Occipital lobe (tissue), 3 donors: Measurements from ENCODE around the gene STRC. TPM values are rescaled to one million over a fixed set of nuclear protein-coding genes. Genes with fewer than 3 reads are reported as not detected.
"Not testable (repeated sequence)": the region's sequence is repeated elsewhere in the genome, so short reads cannot be mapped to it uniquely, and the experiment has no call there.

Source experiments
- DNase-seq: peaks from one replicate; lab custom pipeline; 2025; lab: John Stamatoyannopoulos, UW
- small RNA-seq: library from RNA; depleted of rRNA; stranded (forward); fragments of <200 nt; gene quantifications from one replicate; pipeline ENCODE3, GENCODE V24; 2014
- total RNA-seq: library from RNA; depleted of rRNA; stranded (reverse); fragments of >200 nt; gene quantifications from one replicate; pipeline ENCODE4 v1.2.3, GENCODE V29; 2014

The STRC gene
- total RNA-seq, 1 donor from 2014 or later, result 0.47 TPM

DNA sequence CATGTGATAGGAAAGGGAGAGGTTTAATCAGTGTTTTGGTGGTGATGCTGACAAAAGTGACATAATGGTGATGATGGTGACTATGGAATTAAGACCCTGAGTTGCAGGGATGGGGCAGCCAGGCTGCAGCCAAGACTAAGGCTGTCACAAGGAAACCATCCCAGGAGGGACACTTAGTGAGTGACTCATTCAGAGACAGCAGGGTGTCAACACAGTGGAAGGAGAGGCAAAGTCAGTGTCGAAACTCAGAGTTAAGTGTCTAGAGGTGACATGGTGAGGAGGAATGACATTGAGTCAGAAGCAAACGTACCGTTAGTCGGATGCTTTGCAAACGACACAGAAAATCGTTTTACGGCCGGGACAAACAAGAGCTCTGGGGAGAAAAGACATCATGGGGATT is 54.8 kb downstream of the STRC start:
- not testable (repeated sequence) for DNase-seq

DNA sequence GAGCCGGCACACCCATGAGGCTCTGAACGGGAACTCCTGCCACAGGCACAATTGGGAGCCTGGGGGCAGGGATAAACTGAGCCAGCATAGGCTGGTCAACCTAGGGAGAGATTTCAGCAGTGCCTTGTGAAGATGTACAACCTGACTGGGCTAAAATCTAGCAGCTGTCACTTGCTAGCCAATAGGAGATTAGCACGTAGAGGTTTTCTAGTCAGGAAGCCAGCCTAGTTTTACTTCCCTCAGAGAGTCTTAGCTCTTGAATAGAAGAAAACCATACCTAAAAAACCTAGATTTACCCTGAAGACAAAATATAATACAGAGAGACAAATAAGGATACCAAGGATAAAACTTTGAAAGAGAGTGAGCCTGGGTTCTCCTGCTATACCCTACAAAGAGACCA is 55.8 kb downstream of the STRC start:
- DNase-seq, result not testable (repeated sequence)

DNA sequence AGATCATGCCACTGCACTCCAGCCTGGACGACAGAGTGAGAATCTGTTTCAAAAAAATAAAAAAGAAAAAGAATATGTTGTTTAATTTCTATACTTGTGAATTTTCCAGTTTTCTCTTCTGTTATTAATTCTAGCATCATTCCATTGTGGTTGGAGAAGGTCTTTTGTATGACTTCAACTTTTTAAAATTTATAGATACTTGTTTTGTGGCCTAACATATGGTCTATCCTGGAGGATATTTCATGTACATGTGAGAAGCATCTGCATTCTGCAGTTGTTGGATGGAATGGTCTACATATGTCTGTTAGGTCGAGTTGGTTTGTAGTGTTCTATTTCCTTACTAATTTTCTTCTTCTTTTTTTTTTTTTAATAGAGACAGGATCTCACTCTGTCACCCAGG is 65.6 kb downstream of the STRC start:
- DNase-seq, result no peak

DNA sequence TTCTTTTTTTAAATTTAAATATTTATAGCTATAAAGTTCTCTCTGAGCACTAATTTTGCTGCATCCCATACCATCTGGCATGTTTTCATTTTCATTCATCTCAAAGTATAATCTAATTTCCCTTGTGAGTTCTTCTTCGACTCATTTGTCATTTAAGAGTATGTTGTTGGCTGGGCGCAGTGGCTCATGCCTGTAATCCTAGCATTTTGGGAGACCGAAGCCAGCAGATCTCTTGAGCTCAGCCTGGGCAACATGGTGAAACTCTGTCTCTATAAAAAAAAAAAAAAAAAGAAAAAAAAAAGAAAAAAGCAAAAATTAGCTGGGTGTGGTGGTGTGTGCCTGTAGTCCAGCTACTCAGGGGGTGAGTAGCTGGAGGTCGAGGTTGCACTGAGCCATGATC is 66.3 kb downstream of the STRC start:
- DNase-seq, result no peak

DNA sequence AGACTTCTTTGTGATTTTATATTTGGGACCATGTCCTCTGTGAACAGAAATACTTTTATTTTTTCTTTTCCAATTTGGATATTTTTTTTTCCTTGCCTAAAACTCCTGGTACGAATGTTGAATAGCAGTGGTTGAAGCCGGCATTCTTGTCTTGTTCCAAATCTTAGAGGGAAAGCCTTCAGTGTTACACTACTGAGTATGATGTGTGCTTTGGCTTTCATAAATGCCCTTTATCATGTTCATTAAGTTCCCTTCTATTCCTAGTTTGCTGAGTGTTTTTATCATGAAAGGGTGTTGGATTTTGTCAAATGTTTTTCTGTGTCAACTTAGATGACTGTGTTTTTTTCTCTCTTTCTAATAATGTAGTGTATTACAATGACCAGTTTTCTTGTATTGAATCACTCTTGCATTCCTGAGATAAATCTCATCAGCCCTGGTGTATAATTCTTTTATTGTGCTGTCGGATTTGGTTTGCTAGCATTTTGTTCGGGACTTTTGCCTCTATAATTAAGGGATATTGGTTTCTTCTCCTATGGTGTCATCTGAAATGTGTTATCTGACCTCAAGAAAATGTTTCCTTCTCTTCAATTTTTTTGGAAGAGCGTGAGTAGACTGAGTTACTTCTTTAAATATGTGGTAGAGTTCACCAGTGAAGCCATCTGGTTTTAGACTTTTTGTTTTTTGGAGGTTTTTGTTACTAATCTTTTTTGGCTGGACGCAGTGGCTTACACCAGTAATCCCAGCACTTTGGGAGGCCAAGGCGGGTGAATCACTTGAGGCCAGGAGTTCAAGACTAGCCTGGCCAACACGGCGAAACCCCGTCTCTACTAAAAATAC is 67.9 kb downstream of the STRC start:
- DNase-seq, result no peak

Small RNA genes within 50 kb of the gene (small RNA-seq; reads per million reads assigned to genes)
- gene PDIA3P2 (not detected), gene RNU6-554P (not detected), gene RNU6-610P (not detected)

Other genes starting within 250 kb of the STRC start
- gene ZSCAN29, start 247.8 kb downstream of the STRC start, total RNA-seq, result 37.1 TPM
- 21.4 TPM for gene TUBGCP4, start 247.7 kb downstream of the STRC start, total RNA-seq
- gene TP53BP1, start 125.6 kb downstream of the STRC start, total RNA-seq, result 142 TPM
- gene MAP1A, start 101.2 kb downstream of the STRC start, total RNA-seq, result 35.7 TPM
- 21.8 TPM for gene PPIP5K1, start 28.6 kb downstream of the STRC start, total RNA-seq
- 6.7 TPM for gene CKMT1B, start 24.8 kb downstream of the STRC start, total RNA-seq
- 4.2 TPM for gene CATSPER2, start 30.0 kb upstream of the STRC start, total RNA-seq
- 5.6 TPM for gene CKMT1A, start 75.1 kb upstream of the STRC start, total RNA-seq
- 34.3 TPM for gene PDIA3, start 127.6 kb upstream of the STRC start, total RNA-seq
- gene ELL3, start 158.2 kb upstream of the STRC start, total RNA-seq, result 3.0 TPM
- gene SERF2, start 173.5 kb upstream of the STRC start, total RNA-seq, result 37.1 TPM
- not detected for gene SERINC4, start 181.4 kb upstream of the STRC start, total RNA-seq
- gene HYPK, start 181.8 kb upstream of the STRC start, total RNA-seq, result 7.0 TPM
- gene MFAP1, start 205.9 kb upstream of the STRC start, total RNA-seq, result 24.0 TPM
- 20.3 TPM for gene WDR76, start 208.2 kb upstream of the STRC start, total RNA-seq